RWPE2 (cell line): Measurements from ENCODE around the gene CHD3.

Experiments used
- ATAC-seq: fragments of 200-7000 bp; cut with Tn5 transposase; 3 replicates; pipeline ENCODE4 v1.9.1; 2021; ENCODE audit warnings: low read depth
- DNase-seq: peaks from one replicate; pipeline ENCODE4 v3.0.0-alpha.2; 2020; ENCODE audit warnings: low spot score
- H3K27ac ChIP-seq: fragments of 450-650 bp; 2 replicates; pipeline ENCODE4 v1.5.1; 2017; ENCODE audit warnings: mild to moderate bottlenecking; ENCODE audit not compliant: poor library complexity, severe bottlenecking
- H3K27me3 ChIP-seq: fragments of 250-450 bp; sonication (Bioruptor Pico); 2 replicates; pipeline ENCODE4 v1.5.1; 2021; ENCODE audit warnings: mild to moderate bottlenecking, moderate library complexity; ENCODE audit not compliant: insufficient read depth, poor library complexity, severe bottlenecking
- H3K36me3 ChIP-seq: fragments of 250-450 bp; sonication (Bioruptor Pico); 2 replicates; pipeline ENCODE4 v1.5.1; 2020; ENCODE audit warnings: low read depth, mild to moderate bottlenecking, moderate library complexity
- H3K4me1 ChIP-seq: fragments of 250-450 bp; sonication (Bioruptor Pico); 2 replicates; pipeline ENCODE4 v1.5.1; 2021; ENCODE audit warnings: mild to moderate bottlenecking, moderate library complexity; ENCODE audit not compliant: insufficient read depth, poor library complexity, severe bottlenecking
- H3K4me3 ChIP-seq: fragments of 250-450 bp; sonication (Bioruptor Pico); 2 replicates; pipeline ENCODE4 v1.5.1; 2021; ENCODE audit warnings: mild to moderate bottlenecking, moderate library complexity; ENCODE audit not compliant: severe bottlenecking
- H3K9me3 ChIP-seq: fragments of 250-450 bp; sonication (Bioruptor Pico); 2 replicates; pipeline ENCODE4 v1.5.1; 2021; ENCODE audit warnings: mild to moderate bottlenecking, moderate library complexity; ENCODE audit not compliant: severe bottlenecking
- TF ChIP-seq, protein P1 (sequence below): fragments of 450-650 bp; IDR thresholded peaks from one replicate; pipeline ENCODE4 v1.5.1; 2017; ENCODE audit warnings: mild to moderate bottlenecking, moderate library complexity; ENCODE audit not compliant: poor library complexity, severe bottlenecking

CHD3 gene

DNA sequence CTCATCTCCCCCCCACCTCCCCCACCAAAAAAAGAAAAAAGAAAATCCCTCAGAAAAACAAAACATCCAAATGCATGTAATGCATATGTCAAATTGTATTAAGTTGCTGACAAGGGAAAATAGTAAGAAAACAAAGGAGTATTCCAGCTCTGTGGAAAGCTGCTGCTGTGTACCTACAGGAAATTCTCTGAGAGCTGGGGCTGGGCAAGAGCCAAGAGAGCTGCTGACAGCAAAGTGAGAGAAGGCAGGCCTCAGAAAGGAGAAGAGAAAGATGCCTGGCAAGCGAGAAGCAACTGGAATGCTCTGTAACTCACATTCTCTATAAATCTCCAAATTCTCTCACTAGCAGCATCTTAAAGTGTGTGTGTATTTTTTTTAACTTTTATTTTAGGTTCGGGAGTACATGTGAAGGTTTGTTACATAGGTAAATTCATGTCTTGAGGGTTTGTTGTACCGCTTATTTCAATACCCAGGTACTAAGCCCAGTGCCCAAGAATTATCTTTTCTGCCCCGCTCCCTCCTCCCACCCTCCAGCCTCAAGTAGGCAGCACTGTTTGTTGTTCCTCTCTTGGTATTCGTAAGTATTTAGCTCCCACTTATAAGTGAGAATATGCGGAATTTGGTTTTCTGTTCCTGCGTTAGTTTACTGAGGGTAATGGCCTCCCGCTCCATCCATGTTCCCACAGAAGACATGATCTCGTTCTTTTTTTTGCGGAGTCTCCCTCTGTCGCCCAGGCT, 67.8 kb downstream of the CHD3 start:
- Histone ChIP-seq H3K4me3 (no peak overlapping the region), H3K36me3 (no peaks in the 10 kb centered on the region), H3K9me3 (no peaks in the 10 kb centered on the region), H3K27ac (no peak overlapping the region), H3K4me1 (no peaks in the 10 kb centered on the region), H3K27me3 (no peaks in the 10 kb centered on the region)
- DNase-seq (no peak), ATAC-seq (no peak)
- TF ChIP-seq, protein P1, sequence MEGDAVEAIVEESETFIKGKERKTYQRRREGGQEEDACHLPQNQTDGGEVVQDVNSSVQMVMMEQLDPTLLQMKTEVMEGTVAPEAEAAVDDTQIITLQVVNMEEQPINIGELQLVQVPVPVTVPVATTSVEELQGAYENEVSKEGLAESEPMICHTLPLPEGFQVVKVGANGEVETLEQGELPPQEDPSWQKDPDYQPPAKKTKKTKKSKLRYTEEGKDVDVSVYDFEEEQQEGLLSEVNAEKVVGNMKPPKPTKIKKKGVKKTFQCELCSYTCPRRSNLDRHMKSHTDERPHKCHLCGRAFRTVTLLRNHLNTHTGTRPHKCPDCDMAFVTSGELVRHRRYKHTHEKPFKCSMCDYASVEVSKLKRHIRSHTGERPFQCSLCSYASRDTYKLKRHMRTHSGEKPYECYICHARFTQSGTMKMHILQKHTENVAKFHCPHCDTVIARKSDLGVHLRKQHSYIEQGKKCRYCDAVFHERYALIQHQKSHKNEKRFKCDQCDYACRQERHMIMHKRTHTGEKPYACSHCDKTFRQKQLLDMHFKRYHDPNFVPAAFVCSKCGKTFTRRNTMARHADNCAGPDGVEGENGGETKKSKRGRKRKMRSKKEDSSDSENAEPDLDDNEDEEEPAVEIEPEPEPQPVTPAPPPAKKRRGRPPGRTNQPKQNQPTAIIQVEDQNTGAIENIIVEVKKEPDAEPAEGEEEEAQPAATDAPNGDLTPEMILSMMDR = no peak

DNA sequence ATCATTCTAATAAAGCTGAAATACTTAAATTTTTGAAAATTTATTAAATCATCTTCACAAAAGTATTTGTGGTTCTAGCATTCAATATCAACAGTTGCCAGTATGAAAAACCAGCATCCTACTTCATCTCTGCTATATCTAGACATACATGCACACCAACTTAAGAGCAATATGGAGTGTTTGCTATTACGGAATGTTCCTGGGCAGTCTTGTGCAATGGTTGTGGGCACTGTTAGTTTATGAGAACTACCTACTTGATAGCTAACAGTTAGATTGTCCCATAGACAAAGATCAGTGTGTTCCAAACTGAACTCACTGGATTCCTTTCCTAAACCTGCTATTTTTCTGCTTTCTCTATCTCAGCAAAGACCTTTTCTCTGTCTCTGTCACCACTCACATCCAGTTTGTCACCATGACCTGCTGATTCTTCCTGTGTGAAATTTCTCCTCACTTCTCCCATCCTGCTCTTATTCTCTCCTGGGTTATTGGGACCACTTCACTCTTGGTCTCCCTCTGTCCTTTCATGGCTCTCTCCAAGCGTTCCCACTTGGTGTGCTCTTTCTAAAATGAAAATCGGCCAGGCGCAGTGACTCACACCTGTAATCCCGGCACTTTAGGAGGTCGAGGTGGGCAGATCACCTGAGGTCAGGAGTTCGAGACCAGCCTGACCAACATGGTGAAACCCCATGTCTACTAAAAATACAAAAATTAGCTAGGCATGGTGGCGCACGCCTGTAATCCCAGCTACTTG, 71.1 kb downstream of the CHD3 start:
- H3K27me3 ChIP-seq = no peaks in the 10 kb centered on the region
- ATAC-seq = no peak
- TF ChIP-seq, protein P1 = no peak
- H3K36me3 ChIP-seq = no peaks in the 10 kb centered on the region
- H3K27ac ChIP-seq = no peak overlapping the region
- no peak overlapping the region for H3K4me3 ChIP-seq
- no peaks in the 10 kb centered on the region for H3K4me1 ChIP-seq
- DNase-seq = no peak
- no peaks in the 10 kb centered on the region for H3K9me3 ChIP-seq

DNA sequence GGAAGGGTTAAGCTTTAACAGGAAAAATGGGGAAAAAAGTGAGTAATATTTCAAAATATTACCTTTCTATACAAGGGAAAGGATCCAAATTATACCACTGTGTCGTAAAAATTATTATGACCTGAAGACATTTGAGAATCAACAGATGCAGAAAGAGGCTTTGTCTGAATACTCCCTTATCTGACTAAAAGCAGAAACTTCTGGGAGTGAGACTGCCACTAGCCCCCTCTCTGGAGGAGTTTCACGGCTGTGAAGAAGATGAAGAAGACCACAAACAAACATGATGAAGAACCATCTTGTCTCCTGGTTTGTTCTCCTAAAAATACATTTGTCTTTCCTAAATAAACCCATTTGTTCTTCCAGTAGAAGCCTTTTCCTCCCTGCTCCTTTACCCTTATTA, 72.8 kb downstream of the CHD3 start:
- TF ChIP-seq, protein P1 = no peak
- Histone ChIP-seq H3K27ac (no peak overlapping the region), H3K36me3 (no peaks in the 10 kb centered on the region), H3K27me3 (no peaks in the 10 kb centered on the region), H3K4me3 (no peak overlapping the region), H3K4me1 (no peaks in the 10 kb centered on the region), H3K9me3 (no peaks in the 10 kb centered on the region)
- ATAC-seq (no peak), DNase-seq (no peak)
